Islet of Langerhans (tissue), 1 donor: ENCODE measurements around the gene GRM3.

Experiments used
- FAIRE-seq: peaks from one replicate; lab custom pipeline; 2011; peaks lifted over from hg19 to GRCh38; lab: Jason Lieb, UNC

GRM3 gene

GRCh38 chr7:86706406-86706805, 62.7 kb downstream of the GRM3 start:
- FAIRE-seq: no peak

- FAIRE-seq: no peak
Measured at GRCh38 chr7:86708031-86708680, 64.4 kb downstream of the GRM3 start.

GRCh38 chr7:86720306-86720705, 76.6 kb downstream of the GRM3 start:
- no peak for FAIRE-seq

- FAIRE-seq: no peak
Measured at GRCh38 chr7:86733783-86734182, 90.1 kb downstream of the GRM3 start.

GRCh38 chr7:86745013-86745745, 101.5 kb downstream of the GRM3 start:
- FAIRE-seq: no peak

GRCh38 chr7:86747698-86748097, 104.0 kb downstream of the GRM3 start:
- no peak for FAIRE-seq

GRCh38 chr7:86748201-86748600, 104.5 kb downstream of the GRM3 start:
- FAIRE-seq: no peak

GRCh38 chr7:86748843-86749719, 105.4 kb downstream of the GRM3 start:
- no peak for FAIRE-seq

- FAIRE-seq: no peak
Measured at GRCh38 chr7:86749741-86750665, 106.3 kb downstream of the GRM3 start.

- FAIRE-seq: no peak
Measured at GRCh38 chr7:86760236-86760635, 116.5 kb downstream of the GRM3 start.

- no peak for FAIRE-seq
Measured at GRCh38 chr7:86762129-86762528, 118.4 kb downstream of the GRM3 start.

GRCh38 chr7:86765931-86766330, 122.2 kb downstream of the GRM3 start:
- FAIRE-seq: no peak

GRCh38 chr7:86768394-86768793, 124.7 kb downstream of the GRM3 start:
- no peak for FAIRE-seq

- FAIRE-seq: no peak
Measured at GRCh38 chr7:86768967-86769760, 125.5 kb downstream of the GRM3 start.

- no peak for FAIRE-seq
Measured at GRCh38 chr7:86773309-86773708, 129.6 kb downstream of the GRM3 start.

GRCh38 chr7:86775203-86775602, 131.5 kb downstream of the GRM3 start:
- FAIRE-seq: no peak

GRCh38 chr7:86776136-86776535, 132.4 kb downstream of the GRM3 start:
- no peak for FAIRE-seq

GRCh38 chr7:86778271-86778670, 134.6 kb downstream of the GRM3 start:
- FAIRE-seq: no peak

GRCh38 chr7:86784765-86785164, 141.1 kb downstream of the GRM3 start:
- no peak for FAIRE-seq

GRCh38 chr7:86785641-86786040, 141.9 kb downstream of the GRM3 start:
- no peak for FAIRE-seq

GRCh38 chr7:86786376-86786775, 142.7 kb downstream of the GRM3 start:
- no peak for FAIRE-seq
